ENCODE measurements around the gene ADAMTS12.
"Not testable (repeated sequence)": the region's sequence is repeated elsewhere in the genome, so short reads cannot be mapped to it uniquely, and the experiment has no call there.

DNA sequence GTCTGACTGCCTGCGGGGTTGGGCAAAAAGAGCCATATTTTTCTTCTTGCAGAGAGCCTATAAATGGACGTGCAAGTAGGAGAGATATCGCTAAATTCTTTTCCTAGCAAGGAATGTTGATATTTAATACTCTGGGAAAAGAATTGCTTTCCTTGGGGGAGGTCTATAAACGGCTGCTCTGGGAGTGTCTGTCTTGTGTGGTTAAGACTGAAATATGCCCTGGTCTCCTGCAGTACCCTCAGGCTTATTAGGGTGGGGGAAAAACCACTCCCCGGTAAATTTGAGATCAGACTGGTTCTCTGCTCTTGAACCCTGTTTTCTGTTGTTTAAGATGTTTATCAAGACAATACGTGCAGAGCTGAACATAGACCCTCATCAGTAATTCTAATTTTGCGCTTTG lies 14.5 kb upstream of the ADAMTS12 start:
- TF ChIP-seq, protein P1, sequence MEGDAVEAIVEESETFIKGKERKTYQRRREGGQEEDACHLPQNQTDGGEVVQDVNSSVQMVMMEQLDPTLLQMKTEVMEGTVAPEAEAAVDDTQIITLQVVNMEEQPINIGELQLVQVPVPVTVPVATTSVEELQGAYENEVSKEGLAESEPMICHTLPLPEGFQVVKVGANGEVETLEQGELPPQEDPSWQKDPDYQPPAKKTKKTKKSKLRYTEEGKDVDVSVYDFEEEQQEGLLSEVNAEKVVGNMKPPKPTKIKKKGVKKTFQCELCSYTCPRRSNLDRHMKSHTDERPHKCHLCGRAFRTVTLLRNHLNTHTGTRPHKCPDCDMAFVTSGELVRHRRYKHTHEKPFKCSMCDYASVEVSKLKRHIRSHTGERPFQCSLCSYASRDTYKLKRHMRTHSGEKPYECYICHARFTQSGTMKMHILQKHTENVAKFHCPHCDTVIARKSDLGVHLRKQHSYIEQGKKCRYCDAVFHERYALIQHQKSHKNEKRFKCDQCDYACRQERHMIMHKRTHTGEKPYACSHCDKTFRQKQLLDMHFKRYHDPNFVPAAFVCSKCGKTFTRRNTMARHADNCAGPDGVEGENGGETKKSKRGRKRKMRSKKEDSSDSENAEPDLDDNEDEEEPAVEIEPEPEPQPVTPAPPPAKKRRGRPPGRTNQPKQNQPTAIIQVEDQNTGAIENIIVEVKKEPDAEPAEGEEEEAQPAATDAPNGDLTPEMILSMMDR (IDR thresholded peaks at IDR 0.05), result not testable (repeated sequence)
- TF ChIP-seq POLR2A (IDR thresholded peaks at IDR 0.05), result not testable (repeated sequence)

All from lower leg skin (tissue), 3 donors.